ENCODE results near the gene RFX7.

DNA sequence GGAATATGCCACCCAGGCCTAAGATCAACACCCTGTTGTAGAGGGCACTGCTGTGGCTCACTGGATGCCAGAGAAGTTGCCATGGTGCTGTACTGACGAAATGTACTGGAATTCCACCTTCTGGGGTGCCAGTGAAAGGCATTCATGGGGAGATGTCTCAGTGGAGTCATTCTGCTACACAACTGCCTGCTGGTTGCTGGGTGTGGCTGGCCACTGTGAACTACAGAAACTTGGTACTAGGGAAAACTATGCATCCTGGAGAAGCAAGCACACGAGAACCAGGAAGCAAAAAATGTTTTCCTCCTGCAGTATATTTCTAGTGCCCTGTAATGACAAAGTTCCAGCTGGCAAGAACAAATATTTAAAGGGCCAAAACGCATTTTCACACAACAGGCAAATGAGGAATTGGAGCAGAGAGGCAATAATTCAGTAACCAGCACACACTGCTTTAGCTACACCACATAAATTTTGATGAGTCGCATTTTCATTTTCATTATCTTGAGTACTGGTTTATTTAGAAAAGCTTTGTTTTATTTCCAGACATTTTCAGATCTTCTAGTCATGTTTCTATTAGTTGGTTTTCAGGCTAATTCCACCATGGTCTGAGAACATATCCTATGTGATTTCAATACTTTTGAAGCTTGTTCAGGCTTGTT lies 18.3 kb upstream of the RFX7 start:
- no peak for TF ChIP-seq TAF1 (IDR thresholded peaks at IDR 0.05; ENCODE audit: borderline replicate concordance, low read depth, low read length)
- no peak for TF ChIP-seq POLR2A (IDR thresholded peaks at IDR 0.05; ENCODE audit: low read depth, low read length)

Measured in GM12892 (cell line).